NOMO-1 treated with dmso at 0.1 percent for 144 hours (cell line): Measurements from ENCODE around the gene DHX8.

Experiments
- DNase-seq: peaks from one replicate; lab custom pipeline; 2025; ENCODE audit not compliant: unreplicated experiment; lab: John Stamatoyannopoulos, UW

DHX8 gene

GRCh38 chr17:43546319-43547188 is 62.8 kb downstream of the DHX8 start, which contains the start of gene ETV4:
Gene ETV4, minus strand, starts transcription at chr17:43546340. Its CDS starts 723 bp downstream, at chr17:43545617.
- DNase-seq = peak; percentile 79

DNA sequence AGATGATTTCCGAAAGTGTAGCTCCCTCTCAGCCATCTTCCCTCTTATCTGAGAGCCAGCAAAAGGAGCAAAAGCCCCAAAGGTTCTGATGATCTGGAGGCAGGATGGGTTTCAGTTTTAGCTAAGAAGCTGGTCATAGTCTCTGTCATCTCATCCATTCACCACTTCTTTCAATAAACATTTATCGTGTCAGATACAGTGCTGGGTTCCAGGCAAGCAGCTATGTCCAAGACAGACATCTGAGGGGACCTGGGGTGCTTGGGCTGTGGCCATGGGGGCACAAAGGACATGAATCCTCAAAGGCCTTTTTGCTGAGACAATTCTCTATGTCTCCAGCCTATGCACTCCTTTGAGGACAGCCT is 63.4 kb downstream of the DHX8 start:
- no peak for DNase-seq

DNA sequence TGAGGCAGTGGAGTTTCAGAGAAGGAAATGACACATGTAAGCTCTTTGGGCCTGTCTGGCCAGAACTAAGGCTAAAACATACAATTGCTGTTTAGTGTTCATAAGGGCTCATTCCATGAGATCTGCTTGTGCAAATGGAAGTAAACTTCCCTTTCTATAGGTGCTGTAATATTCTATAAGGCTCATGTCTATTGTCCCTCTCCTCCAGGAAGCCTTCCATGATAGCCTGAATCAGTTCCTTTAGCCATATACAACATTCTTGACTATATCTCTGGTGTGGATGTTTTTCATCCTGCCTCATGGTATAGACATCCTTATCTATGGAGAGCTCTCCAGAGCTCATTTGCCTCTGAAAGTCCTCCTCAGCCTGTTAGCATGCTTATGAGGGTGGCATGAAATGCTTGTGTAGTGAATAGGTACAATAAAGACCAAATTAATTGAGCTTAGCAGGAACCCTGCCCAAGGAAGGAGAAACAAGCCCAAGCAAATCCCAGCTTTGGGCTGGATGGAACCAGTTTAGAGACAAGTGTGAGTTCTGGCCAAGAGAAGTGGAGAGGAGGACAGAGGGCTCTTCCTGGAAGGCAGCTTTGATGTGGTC is 64.0 kb downstream of the DHX8 start:
- DNase-seq = no peak

DNA sequence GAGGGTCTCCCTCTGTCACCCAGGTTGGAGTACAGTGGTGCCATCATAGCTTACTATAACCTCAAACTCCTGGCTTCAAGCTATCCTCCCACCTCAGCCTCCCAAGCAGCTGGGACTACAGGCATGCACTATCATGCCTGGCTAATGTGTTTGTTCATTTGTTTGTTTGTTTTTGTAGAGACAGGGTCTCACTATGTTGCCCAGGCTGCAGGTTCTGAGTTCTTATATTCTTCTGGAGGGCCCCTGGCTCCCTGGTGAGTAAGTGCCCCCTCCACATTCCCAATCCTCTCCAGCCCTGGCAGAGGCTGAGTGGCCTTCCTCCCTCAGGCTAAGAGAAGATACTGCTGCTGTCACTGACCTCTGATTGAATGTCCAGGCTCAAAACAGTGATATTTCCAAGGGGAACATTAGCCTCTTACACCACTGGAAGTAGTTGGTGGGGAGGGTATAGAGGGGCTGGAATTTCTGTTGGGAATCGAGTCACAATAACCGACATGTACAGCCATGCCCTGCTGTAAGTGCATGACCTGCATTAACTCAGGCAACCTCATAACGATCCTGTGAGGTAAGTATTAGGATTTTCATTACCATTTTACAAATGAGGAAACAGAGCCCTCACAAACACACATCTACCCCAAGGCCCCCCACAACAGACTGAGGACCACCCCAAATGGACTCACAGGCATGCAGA is 65.1 kb downstream of the DHX8 start:
- no peak for DNase-seq

DNA sequence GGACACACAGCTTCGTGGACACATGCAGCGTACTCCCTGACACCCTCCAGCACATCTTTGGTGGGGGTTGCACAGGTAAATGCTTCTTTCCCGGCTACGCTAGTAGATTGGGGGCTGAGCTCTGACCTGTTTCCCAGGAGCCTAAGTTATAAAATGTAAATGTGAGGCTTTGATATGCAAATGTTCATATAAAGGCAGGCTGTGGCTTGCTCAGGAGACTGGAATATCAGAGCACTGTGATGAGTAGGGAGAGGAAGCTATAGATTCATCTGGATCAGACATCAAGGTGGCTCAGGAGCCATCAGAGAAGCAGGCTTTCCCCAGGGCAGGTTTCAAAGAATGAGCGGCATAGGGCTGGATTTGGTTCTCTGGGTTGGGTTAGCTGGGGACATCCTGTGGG is 65.7 kb downstream of the DHX8 start:
- DNase-seq = no peak

DNA sequence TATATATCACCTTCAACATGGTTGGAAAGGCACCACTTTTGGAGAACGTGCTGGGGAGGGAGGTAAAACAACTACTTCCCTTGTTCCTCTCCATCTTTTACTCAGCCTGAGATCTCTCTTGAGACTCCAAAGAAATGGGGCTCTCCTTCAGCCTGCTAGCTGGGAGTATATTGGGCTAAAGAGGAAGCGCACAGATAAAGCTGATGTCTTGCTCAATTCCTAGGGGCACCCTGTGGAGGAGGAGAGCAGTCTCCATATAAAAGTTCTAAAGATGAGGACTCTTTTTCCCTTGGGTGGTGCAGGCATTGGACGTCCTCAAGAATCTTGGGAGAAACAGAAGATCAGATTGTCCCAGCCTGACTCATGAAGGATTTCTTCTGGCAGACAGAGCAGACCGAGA is 67.0 kb downstream of the DHX8 start:
- DNase-seq = peak; percentile 36

GRCh38 chr17:43552229-43552837 is 68.6 kb downstream of the DHX8 start:
- DNase-seq = no peak

- no peak for DNase-seq
These were observed 69.8 kb downstream of the DHX8 start for GRCh38 chr17:43553573-43553972.

DNA sequence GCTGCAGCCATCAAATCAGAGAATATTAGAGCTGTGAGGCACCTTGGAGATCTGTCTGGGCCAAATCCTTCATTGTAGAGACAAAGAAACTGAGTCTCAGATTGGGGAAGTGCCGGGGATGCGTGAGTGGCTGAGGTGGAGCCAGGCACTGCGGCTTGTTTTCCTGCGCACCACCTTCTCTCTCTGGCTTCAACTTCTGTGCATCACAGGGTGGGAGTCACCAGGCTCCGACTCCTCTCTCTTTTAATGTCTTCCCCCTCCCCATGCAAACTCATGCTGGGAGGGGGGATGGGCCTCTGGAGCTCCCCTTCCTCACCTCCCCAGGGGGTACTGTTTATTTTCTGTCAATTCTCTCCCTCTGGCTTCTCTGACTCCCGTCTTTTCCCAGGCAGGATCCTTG is 71.1 kb downstream of the DHX8 start:
- no peak for DNase-seq

- peak; percentile 98 for DNase-seq
These were observed 72.5 kb downstream of the DHX8 start for GRCh38 chr17:43556292-43556691.

GRCh38 chr17:43558805-43559160 is 75.0 kb downstream of the DHX8 start:
- DNase-seq = no peak

- no peak for DNase-seq
These were observed 75.5 kb downstream of the DHX8 start for GRCh38 chr17:43559161-43559816.

DNA sequence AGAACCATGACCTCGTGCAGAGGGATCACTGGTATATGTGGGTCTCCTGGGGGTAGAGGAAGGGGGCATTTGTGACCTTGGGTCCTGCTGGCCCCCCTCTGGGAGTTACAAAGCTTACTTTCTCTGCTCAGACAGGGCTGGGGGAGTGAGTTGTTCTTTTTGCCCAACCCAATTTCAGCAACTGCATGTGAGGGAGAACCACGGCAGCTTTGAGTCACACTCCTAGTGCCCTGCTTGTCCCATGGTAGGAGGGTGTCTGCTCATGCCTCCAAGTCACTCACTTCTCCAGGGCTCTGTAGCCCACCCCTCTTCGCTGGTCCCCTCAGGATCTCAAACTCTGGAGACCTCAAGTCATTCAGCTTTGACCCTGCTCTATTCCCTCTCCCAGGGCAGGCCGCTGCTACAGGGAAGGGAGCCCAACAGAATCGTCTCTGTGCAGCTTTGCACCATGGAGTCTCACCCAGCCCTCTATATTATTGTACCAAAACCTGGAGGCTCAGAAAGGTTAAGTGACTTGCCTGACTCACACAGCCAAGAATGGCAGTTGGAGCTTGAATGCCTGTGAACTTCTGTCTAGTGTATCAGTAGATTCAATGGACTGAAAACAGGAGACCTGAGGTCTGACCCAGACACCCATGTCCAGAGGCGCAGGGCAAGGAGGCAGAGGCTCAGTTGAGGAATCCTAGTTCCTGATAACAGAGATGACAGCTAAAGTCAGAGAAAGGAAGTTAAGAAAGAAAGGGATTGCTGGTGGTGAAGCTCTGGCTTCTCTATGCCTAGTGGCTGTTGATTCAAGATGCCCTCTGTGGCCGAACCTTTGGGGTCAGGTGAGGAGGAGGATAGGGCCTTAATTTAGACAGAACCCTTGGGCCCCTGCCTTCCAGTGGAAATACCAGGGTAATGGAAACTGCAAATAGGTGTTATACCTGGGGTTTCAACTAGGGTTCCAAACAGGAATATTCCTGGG is 77.0 kb downstream of the DHX8 start:
- DNase-seq = no peak

DNA sequence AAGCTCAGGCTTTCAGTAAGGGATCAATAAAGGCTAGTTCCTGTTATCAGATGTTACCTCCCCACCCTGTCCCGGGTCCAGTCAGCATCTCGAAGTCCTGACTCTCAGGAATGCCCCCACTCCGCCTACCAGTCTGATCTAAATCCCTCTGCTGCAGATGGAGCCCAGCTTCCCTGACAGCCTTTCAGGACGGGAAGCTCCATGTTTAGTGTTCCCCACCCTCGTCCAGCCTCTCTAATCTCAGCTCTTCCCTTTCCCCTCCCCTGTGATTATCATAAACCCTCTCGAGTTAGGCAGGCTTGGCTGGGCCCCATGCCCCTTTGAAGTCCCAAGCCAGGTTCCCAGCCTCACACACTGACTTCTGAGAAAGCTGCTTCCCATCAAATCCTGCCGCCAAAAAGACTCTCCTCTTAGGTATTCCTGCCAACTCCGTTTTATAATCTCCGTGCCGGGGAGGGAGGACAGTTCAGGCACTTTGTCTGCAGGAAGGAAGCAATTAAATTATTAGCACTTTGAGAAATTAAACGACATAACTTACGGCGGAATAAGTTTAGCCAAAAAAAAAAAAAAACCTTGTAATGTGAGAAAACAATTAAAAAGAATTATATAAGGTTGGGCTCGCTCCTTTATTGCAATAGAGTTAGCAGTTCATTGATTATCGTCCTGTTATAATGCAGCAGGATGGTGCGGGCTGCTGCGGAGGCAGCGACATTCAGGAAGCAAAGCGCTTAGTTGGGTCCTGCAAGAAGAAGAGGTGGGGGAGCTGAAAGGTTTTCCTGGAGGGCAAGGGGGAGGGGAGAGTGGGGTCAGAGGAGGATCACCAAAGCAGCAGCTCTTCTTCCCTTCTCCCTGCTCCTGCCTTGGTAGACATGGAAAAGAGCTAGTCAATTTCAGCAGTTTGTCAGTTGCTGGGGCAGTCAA is 79.2 kb downstream of the DHX8 start:
- no peak for DNase-seq

- DNase-seq = no peak
These were observed 80.1 kb downstream of the DHX8 start for GRCh38 chr17:43563600-43564594.

- no peak for DNase-seq
These were observed 84.8 kb downstream of the DHX8 start for GRCh38 chr17:43568506-43569082.

DNA sequence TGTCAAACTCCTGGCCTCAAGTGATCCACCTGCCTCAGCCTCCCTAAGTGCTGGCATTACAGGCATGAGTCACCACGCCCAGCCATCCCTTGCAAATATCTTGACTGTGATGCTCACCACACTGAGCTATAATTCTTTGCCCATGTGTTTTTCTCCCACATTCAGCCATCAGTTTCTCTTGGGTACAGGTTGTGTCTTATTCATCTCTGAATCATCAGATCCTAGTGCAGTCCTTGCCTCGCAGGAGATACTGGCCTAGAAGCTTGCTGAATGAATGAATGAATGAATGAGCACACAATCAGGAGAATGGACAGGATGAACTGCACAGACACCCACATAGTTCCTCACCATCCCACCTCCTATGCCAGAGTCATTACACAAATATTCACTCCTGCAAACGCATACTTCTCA is 86.7 kb downstream of the DHX8 start:
- no peak for DNase-seq
